ENCODE results near the gene ENPP1.

The ENPP1 gene

GRCh38 chr6:131787766-131788712, 19.8 kb upstream of the ENPP1 start:
- DNase-seq, result no peak

- no peak for DNase-seq
Observed at GRCh38 chr6:131789219-131789618, 18.6 kb upstream of the ENPP1 start.

- DNase-seq, result no peak
Observed at GRCh38 chr6:131791476-131791875, 16.3 kb upstream of the ENPP1 start.

- no peak for DNase-seq
Observed at GRCh38 chr6:131792091-131792496, 15.7 kb upstream of the ENPP1 start.

- DNase-seq, result no peak
Observed at GRCh38 chr6:131795366-131795765, 12.5 kb upstream of the ENPP1 start.

GRCh38 chr6:131802347-131802746, 5.5 kb upstream of the ENPP1 start:
- no peak for DNase-seq

- DNase-seq, result peak in 1 of 2 donors; percentile 4
Observed at GRCh38 chr6:131803007-131803769, 4.6 kb upstream of the ENPP1 start.

GRCh38 chr6:131804131-131804530, 3.7 kb upstream of the ENPP1 start:
- DNase-seq, result no peak

GRCh38 chr6:131807321-131807643, 538 bp upstream of the ENPP1 start:
- DNase-seq, result no peak

GRCh38 chr6:131808460-131809269, 845 bp downstream of the ENPP1 start:
- DNase-seq, result no peak

- DNase-seq, result no peak
Observed at GRCh38 chr6:131811500-131811899, 3.7 kb downstream of the ENPP1 start.

GRCh38 chr6:131813991-131814390, 6.2 kb downstream of the ENPP1 start:
- no peak for DNase-seq

- no peak for DNase-seq
Observed at GRCh38 chr6:131816869-131817268, 9.0 kb downstream of the ENPP1 start.

GRCh38 chr6:131819572-131820124, 11.8 kb downstream of the ENPP1 start:
- DNase-seq, result no peak

- no peak for DNase-seq
Observed at GRCh38 chr6:131821010-131821807, 13.4 kb downstream of the ENPP1 start.

- DNase-seq, result no peak
Observed at GRCh38 chr6:131822119-131822518, 14.3 kb downstream of the ENPP1 start.

GRCh38 chr6:131823276-131823902, 15.6 kb downstream of the ENPP1 start:
- DNase-seq, result no peak

GRCh38 chr6:131825946-131826345, 18.1 kb downstream of the ENPP1 start:
- no peak for DNase-seq

- no peak for DNase-seq
Observed at GRCh38 chr6:131828080-131828479, 20.3 kb downstream of the ENPP1 start.

- DNase-seq, result no peak
Observed at GRCh38 chr6:131828951-131829350, 21.1 kb downstream of the ENPP1 start.

- no peak for DNase-seq
Observed at GRCh38 chr6:131831392-131831791, 23.6 kb downstream of the ENPP1 start.

GRCh38 chr6:131831886-131832285, 24.1 kb downstream of the ENPP1 start:
- DNase-seq, result no peak

All from CD4-positive, alpha-beta T cell treated with Interleukin-1 beta for 1 hour (primary cell).